HEK293 (cell line): ENCODE data around the gene GALNT15.

Experiments
- ATF2 ChIP-seq: fragments of 450-650 bp; formaldehyde crosslinking; IDR thresholded peaks from 2 replicates; pipeline ENCODE4 v1.5.1; 2016; ENCODE audit warnings: missing biosample characterization, missing genetic modification characterization, low read depth
- BCL11B ChIP-seq: fragments of 450-650 bp; formaldehyde crosslinking; IDR thresholded peaks from 2 replicates; pipeline ENCODE4 v1.5.1; 2016; ENCODE audit warnings: low read depth, missing biosample characterization, missing genetic modification characterization
- EGR2 ChIP-seq: fragments of 450-650 bp; formaldehyde crosslinking; IDR thresholded peaks from 2 replicates; pipeline ENCODE4 v1.5.1; 2016; ENCODE audit warnings: low read depth, missing biosample characterization, missing genetic modification characterization
- GFI1B ChIP-seq: fragments of 450-650 bp; formaldehyde crosslinking; IDR thresholded peaks from 2 replicates; pipeline ENCODE4 v1.5.1; 2016; ENCODE audit warnings: missing biosample characterization, missing genetic modification characterization
- KLF1 ChIP-seq: fragments of 450-650 bp; formaldehyde crosslinking; IDR thresholded peaks from 2 replicates; pipeline ENCODE4 v1.5.1; 2016; ENCODE audit warnings: missing biosample characterization, missing genetic modification characterization
- KLF7 ChIP-seq: fragments of 450-650 bp; formaldehyde crosslinking; IDR thresholded peaks from 2 replicates; pipeline ENCODE4 v1.5.1; 2016; ENCODE audit warnings: missing biosample characterization, missing genetic modification characterization, borderline replicate concordance
- MYNN ChIP-seq: fragments of 450-650 bp; formaldehyde crosslinking; IDR thresholded peaks from 2 replicates; pipeline ENCODE4 v1.5.1; 2016; ENCODE audit warnings: missing biosample characterization, missing genetic modification characterization, borderline replicate concordance
- REPIN1 ChIP-seq: fragments of 450-650 bp; formaldehyde crosslinking; IDR thresholded peaks from 2 replicates; pipeline ENCODE4 v1.5.1; 2017; ENCODE audit warnings: missing biosample characterization, missing genetic modification characterization, low read depth
- SCRT1 ChIP-seq: fragments of 450-650 bp; formaldehyde crosslinking; IDR thresholded peaks from 2 replicates; pipeline ENCODE4 v1.5.1; 2016; ENCODE audit warnings: missing biosample characterization, missing genetic modification characterization, borderline replicate concordance
- TCF7L2 ChIP-seq: IDR thresholded peaks from 2 replicates; pipeline ENCODE4 v1.6.1; 2011; ENCODE audit warnings: low read depth, mild to moderate bottlenecking, inconsistent platforms, low read length, moderate library complexity, borderline replicate concordance
- WT1 ChIP-seq: fragments of 450-650 bp; formaldehyde crosslinking; IDR thresholded peaks from 2 replicates; pipeline ENCODE4 v1.5.1; 2016; ENCODE audit warnings: missing biosample characterization, missing genetic modification characterization
- ZBTB1 ChIP-seq: fragments of 450-650 bp; formaldehyde crosslinking; IDR thresholded peaks from 2 replicates; pipeline ENCODE4 v1.5.1; 2016; ENCODE audit warnings: missing biosample characterization, missing genetic modification characterization
- ZBTB21 ChIP-seq: fragments of 450-650 bp; formaldehyde crosslinking; IDR thresholded peaks from 2 replicates; pipeline ENCODE4 v1.5.1; 2017; ENCODE audit warnings: missing biosample characterization, missing genetic modification characterization
- ZFHX2 ChIP-seq: fragments of 450-650 bp; formaldehyde crosslinking; conservative IDR thresholded peaks from 2 replicates; pipeline ENCODE4 v1.5.1; 2016; ENCODE audit warnings: missing biosample characterization, missing genetic modification characterization
- ZFP41 ChIP-seq: fragments of 450-650 bp; formaldehyde crosslinking; IDR thresholded peaks from 2 replicates; pipeline ENCODE4 v1.5.1; 2016; ENCODE audit warnings: missing biosample characterization, missing genetic modification characterization, borderline replicate concordance
- ZNF2 ChIP-seq: fragments of 450-650 bp; formaldehyde crosslinking; IDR thresholded peaks from 2 replicates; pipeline ENCODE4 v1.5.1; 2016; ENCODE audit warnings: missing biosample characterization, missing genetic modification characterization
- ZNF366 ChIP-seq: fragments of 450-650 bp; formaldehyde crosslinking; conservative IDR thresholded peaks from 2 replicates; pipeline ENCODE4 v1.5.1; 2016; ENCODE audit warnings: missing biosample characterization, missing genetic modification characterization
- ZNF404 ChIP-seq: fragments of 450-650 bp; formaldehyde crosslinking; IDR thresholded peaks from 2 replicates; pipeline ENCODE4 v1.5.1; 2017; ENCODE audit warnings: missing biosample characterization, missing genetic modification characterization
- ZNF558 ChIP-seq: fragments of 450-650 bp; formaldehyde crosslinking; IDR thresholded peaks from 2 replicates; pipeline ENCODE4 v1.5.1; 2016; ENCODE audit warnings: missing biosample characterization, missing genetic modification characterization
- ZNF610 ChIP-seq: fragments of 450-650 bp; formaldehyde crosslinking; IDR thresholded peaks from 2 replicates; pipeline ENCODE4 v1.5.1; 2016; ENCODE audit warnings: missing biosample characterization, missing genetic modification characterization, borderline replicate concordance
- ZNF624 ChIP-seq: fragments of 450-650 bp; formaldehyde crosslinking; IDR thresholded peaks from 2 replicates; pipeline ENCODE4 v1.5.1; 2017; ENCODE audit warnings: missing biosample characterization, missing genetic modification characterization
- ZNF677 ChIP-seq: fragments of 450-650 bp; IDR thresholded peaks from 2 replicates; pipeline ENCODE4 v1.5.0; 2018; ENCODE audit warnings: missing biosample characterization, mild to moderate bottlenecking, missing genetic modification characterization, moderate library complexity
- ZSCAN30 ChIP-seq: fragments of 450-650 bp; IDR thresholded peaks from 2 replicates; pipeline ENCODE4 v1.5.1; 2018; ENCODE audit warnings: missing biosample characterization, mild to moderate bottlenecking, missing genetic modification characterization, moderate library complexity
- ZSCAN4 ChIP-seq: fragments of 450-650 bp; formaldehyde crosslinking; IDR thresholded peaks from 2 replicates; pipeline ENCODE4 v1.5.1; 2017; ENCODE audit warnings: missing biosample characterization, missing genetic modification characterization
- ZSCAN5A ChIP-seq: fragments of 450-650 bp; formaldehyde crosslinking; IDR thresholded peaks from 2 replicates; pipeline ENCODE4 v1.5.1; 2016; ENCODE audit warnings: missing biosample characterization, missing genetic modification characterization
- TF ChIP-seq, protein P1 (sequence below): fragments of 450-650 bp; formaldehyde crosslinking; IDR thresholded peaks from 2 replicates; pipeline ENCODE4 v1.5.1; 2016; ENCODE audit warnings: missing biosample characterization, missing genetic modification characterization
- TF ChIP-seq, protein P2 (sequence below): fragments of 450-650 bp; formaldehyde crosslinking; IDR thresholded peaks from 2 replicates; pipeline ENCODE4 v1.5.1; 2016; ENCODE audit warnings: missing biosample characterization, missing genetic modification characterization
- TF ChIP-seq, protein P3 (sequence below): fragments of 450-650 bp; formaldehyde crosslinking; IDR thresholded peaks from 2 replicates; pipeline ENCODE4 v1.5.1; 2016; ENCODE audit warnings: missing biosample characterization, missing genetic modification characterization, borderline replicate concordance

GALNT15 gene

DNA sequence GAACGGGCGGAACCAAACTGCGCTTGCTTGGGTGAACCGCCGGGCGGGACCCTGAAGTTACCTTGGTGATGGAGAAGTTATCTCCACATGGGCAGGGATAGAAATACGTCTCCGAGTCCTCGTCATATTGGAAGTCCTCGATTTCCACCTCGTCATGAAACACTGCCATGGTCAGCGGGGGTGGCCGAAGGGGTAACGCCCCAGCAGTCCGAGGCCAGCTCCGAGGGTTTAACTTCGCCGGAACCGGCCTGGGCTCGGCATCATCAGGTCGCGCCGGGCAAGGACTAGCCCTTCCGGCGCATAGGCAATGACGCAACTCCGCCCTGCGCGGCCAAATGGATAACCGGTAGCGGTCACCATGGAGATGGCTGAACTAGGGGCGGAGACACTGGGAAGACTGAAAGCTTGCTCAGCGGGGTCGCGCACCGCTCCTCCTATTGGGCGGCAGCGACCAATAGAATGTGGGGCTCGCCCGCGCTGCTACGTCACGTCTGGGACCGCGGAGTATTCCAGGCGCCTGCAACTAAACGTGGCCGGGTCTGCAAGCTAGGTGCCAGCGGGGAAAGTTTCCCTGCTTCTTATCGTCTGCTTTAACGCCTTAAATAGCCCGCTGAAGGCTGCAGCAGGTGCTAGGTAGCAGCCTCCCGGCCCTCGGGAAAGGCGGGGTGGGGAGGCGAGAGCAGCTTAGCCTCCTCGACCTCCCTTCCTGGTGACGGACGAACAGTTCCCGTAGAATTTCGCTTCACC, 90.4 kb downstream of the GALNT15 start, which contains the start of the genes DPH3 and OXNAD1 (continued):
- TF ChIP-seq, protein P1, sequence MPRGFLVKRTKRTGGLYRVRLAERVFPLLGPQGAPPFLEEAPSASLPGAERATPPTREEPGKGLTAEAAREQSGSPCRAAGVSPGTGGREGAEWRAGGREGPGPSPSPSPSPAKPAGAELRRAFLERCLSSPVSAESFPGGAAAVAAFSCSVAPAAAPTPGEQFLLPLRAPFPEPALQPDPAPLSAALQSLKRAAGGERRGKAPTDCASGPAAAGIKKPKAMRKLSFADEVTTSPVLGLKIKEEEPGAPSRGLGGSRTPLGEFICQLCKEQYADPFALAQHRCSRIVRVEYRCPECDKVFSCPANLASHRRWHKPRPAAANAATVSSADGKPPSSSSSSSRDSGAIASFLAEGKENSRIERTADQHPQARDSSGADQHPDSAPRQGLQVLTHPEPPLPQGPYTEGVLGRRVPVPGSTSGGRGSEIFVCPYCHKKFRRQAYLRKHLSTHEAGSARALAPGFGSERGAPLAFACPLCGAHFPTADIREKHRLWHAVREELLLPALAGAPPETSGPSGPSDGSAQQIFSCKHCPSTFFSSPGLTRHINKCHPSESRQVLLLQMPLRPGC (tag by site-specific recombination) = peak; percentile 60; the same call in 1 of the 2 replicates
- TF ChIP-seq KLF7 (tag by site-specific recombination) (peak; percentile 98), ZNF404 (tag by site-specific recombination) (no peak), ZSCAN5A (tag by site-specific recombination) (no peak), GFI1B (tag by site-specific recombination) (no peak; the same call in 1 of the 2 replicates), TCF7L2 (no peak), ZFP41 (tag by site-specific recombination) (no peak), ZNF610 (tag by site-specific recombination) (0 out of 2 replicates have a peak, but pooled peaks have one; percentile 34), ZNF2 (tag by site-specific recombination) (peak; percentile 41; the same call in 1 of the 2 replicates), ZBTB1 (tag by site-specific recombination) (no peak), EGR2 (peak; percentile 70; the same call in 1 of the 2 replicates), ATF2 (tag by site-specific recombination) (peak; percentile 90), WT1 (tag by site-specific recombination) (0 out of 2 replicates have a peak, but pooled peaks have one; percentile 7), ZNF366 (tag by site-specific recombination) (peak; percentile 56; the same call in 1 of the 2 replicates), REPIN1 (tag by site-specific recombination) (0 out of 2 replicates have a peak, but pooled peaks have one; percentile 70), ZBTB21 (peak; percentile 92), ZSCAN30 (no peak; the same call in 1 of the 2 replicates), MYNN (tag by site-specific recombination) (peak; percentile 40; the same call in 1 of the 2 replicates), SCRT1 (no peak), ZNF558 (no peak; the same call in 1 of the 2 replicates), ZNF677 (tag by site-specific recombination) (no peak), BCL11B (tag by site-specific recombination) (peak; percentile 80; the same call in 1 of the 2 replicates), KLF1 (tag by site-specific recombination) (peak; percentile 79), ZNF624 (tag by site-specific recombination) (no peak), ZSCAN4 (tag by site-specific recombination) (no peak), ZFHX2 (tag by site-specific recombination) (peak; percentile 75)
- TF ChIP-seq, protein P2, sequence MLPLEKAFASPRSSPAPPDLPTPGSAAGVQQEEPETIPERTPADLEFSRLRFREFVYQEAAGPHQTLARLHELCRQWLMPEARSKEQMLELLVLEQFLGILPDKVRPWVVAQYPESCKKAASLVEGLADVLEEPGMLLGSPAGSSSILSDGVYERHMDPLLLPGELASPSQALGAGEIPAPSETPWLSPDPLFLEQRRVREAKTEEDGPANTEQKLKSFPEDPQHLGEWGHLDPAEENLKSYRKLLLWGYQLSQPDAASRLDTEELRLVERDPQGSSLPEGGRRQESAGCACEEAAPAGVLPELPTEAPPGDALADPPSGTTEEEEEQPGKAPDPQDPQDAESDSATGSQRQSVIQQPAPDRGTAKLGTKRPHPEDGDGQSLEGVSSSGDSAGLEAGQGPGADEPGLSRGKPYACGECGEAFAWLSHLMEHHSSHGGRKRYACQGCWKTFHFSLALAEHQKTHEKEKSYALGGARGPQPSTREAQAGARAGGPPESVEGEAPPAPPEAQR = no peak
- TF ChIP-seq, protein P3, sequence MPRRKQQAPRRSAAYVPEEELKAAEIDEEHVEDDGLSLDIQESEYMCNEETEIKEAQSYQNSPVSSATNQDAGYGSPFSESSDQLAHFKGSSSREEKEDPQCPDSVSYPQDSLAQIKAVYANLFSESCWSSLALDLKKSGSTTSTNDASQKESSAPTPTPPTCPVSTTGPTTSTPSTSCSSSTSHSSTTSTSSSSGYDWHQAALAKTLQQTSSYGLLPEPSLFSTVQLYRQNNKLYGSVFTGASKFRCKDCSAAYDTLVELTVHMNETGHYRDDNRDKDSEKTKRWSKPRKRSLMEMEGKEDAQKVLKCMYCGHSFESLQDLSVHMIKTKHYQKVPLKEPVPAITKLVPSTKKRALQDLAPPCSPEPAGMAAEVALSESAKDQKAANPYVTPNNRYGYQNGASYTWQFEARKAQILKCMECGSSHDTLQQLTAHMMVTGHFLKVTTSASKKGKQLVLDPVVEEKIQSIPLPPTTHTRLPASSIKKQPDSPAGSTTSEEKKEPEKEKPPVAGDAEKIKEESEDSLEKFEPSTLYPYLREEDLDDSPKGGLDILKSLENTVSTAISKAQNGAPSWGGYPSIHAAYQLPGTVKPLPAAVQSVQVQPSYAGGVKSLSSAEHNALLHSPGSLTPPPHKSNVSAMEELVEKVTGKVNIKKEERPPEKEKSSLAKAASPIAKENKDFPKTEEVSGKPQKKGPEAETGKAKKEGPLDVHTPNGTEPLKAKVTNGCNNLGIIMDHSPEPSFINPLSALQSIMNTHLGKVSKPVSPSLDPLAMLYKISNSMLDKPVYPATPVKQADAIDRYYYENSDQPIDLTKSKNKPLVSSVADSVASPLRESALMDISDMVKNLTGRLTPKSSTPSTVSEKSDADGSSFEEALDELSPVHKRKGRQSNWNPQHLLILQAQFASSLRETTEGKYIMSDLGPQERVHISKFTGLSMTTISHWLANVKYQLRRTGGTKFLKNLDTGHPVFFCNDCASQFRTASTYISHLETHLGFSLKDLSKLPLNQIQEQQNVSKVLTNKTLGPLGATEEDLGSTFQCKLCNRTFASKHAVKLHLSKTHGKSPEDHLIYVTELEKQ (tag by site-specific recombination) = no peak
